Fibroblast of skin of left quadriceps (primary cell): ENCODE data around the gene C1orf56.

ENCODE experiments used
- DNase-seq, 2 experiments: peaks; one replicate each; pipeline ENCODE4 v3.0.0-alpha.2; 2013; ENCODE audit warnings: low read depth in 2 of 2

The C1orf56 gene

GRCh38 chr1:151024540-151025146 lies 22.9 kb upstream of the C1orf56 start:
- no peak for DNase-seq

- no peak for DNase-seq
Observed at GRCh38 chr1:151026460-151026859, 21.1 kb upstream of the C1orf56 start.

GRCh38 chr1:151032164-151032563 lies 15.4 kb upstream of the C1orf56 start:
- no peak for DNase-seq

- DNase-seq: no peak
Observed at GRCh38 chr1:151035167-151035566, 12.4 kb upstream of the C1orf56 start.

- no peak for DNase-seq
Observed at GRCh38 chr1:151036356-151036755, 11.2 kb upstream of the C1orf56 start, which contains the start of gene BNIPL. Gene BNIPL (plus strand): TSS chr1:151036586. CDS start chr1:151036726, 140 bp downstream.

GRCh38 chr1:151037032-151037431 lies 10.5 kb upstream of the C1orf56 start:
- no peak for DNase-seq

- DNase-seq: no peak
Observed at GRCh38 chr1:151039521-151039920, 8.0 kb upstream of the C1orf56 start.

GRCh38 chr1:151043163-151043562 lies 4.4 kb upstream of the C1orf56 start:
- no peak for DNase-seq

- DNase-seq: no peak
Observed at GRCh38 chr1:151047925-151048644, 534 bp downstream of the C1orf56 start.

- DNase-seq: no peak
Observed at GRCh38 chr1:151048645-151049032, 1.1 kb downstream of the C1orf56 start.

GRCh38 chr1:151049458-151049857 lies 1.9 kb downstream of the C1orf56 start:
- no peak for DNase-seq

- DNase-seq: no peak
Observed at GRCh38 chr1:151050051-151050688, 2.6 kb downstream of the C1orf56 start.

- no peak for DNase-seq
Observed at GRCh38 chr1:151051356-151052009, 3.9 kb downstream of the C1orf56 start.

- DNase-seq: no peak
Observed at GRCh38 chr1:151054971-151055547, 7.5 kb downstream of the C1orf56 start.

GRCh38 chr1:151055581-151055980 lies 8.0 kb downstream of the C1orf56 start:
- no peak for DNase-seq

GRCh38 chr1:151056149-151056548 lies 8.6 kb downstream of the C1orf56 start:
- no peak for DNase-seq

- no peak for DNase-seq
Observed at GRCh38 chr1:151058692-151059091, 11.1 kb downstream of the C1orf56 start.

GRCh38 chr1:151059109-151060006 lies 11.8 kb downstream of the C1orf56 start, which contains the start of gene CDC42SE1:
Gene CDC42SE1 (minus strand): TSS chr1:151059622. CDS start chr1:151055730, 3,892 bp downstream.
- DNase-seq: peak; percentile 56 to 60

GRCh38 chr1:151060007-151060656 lies 12.6 kb downstream of the C1orf56 start, which contains the start of gene MLLT11:
Gene MLLT11 (plus strand): TSS chr1:151060397. CDS start chr1:151067225, 6,828 bp downstream.
- peak; percentile 57 to 64 for DNase-seq
